ENCODE data around the gene MAFB. TPM values are rescaled to one million over a fixed set of nuclear protein-coding genes. Genes with fewer than 3 reads are reported as not detected.

Gene MAFB
- total and polyA plus RNA-seq, 7 donors: 4.7 to 63.2 (median 11.0) TPM

- intact Hi-C loops (cut with DNase I): no loop called here
- ATAC-seq (peak; percentile 64 to 91 (median 86)), DNase-seq (no peak)
- no peaks in the 10 kb centered on the region for H3K27me3 ChIP-seq (ENCODE audit: insufficient read depth in 3 of 3, low read length in 2 of 3)
- no peak overlapping the region for H3K4me3 ChIP-seq
- WGBS, 3 donors: 77 to 87% (median 80%) methylated on average over 7 of the region's 7 CpGs
- no peaks in the 10 kb centered on the region for H3K36me3 ChIP-seq (ENCODE audit: insufficient read depth in 1 of 2, low read depth in 1 of 2)
- no peaks in the 10 kb centered on the region for H3K9me3 ChIP-seq
- H3K27ac ChIP-seq: no peak overlapping the region
- TF ChIP-seq, protein P1, sequence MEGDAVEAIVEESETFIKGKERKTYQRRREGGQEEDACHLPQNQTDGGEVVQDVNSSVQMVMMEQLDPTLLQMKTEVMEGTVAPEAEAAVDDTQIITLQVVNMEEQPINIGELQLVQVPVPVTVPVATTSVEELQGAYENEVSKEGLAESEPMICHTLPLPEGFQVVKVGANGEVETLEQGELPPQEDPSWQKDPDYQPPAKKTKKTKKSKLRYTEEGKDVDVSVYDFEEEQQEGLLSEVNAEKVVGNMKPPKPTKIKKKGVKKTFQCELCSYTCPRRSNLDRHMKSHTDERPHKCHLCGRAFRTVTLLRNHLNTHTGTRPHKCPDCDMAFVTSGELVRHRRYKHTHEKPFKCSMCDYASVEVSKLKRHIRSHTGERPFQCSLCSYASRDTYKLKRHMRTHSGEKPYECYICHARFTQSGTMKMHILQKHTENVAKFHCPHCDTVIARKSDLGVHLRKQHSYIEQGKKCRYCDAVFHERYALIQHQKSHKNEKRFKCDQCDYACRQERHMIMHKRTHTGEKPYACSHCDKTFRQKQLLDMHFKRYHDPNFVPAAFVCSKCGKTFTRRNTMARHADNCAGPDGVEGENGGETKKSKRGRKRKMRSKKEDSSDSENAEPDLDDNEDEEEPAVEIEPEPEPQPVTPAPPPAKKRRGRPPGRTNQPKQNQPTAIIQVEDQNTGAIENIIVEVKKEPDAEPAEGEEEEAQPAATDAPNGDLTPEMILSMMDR (IDR thresholded peaks at IDR 0.05): no peak
- H3K4me1 ChIP-seq: no peaks in the 10 kb centered on the region
These were observed 20.4 kb downstream of the MAFB start for GRCh38 chr20:40668449-40669228.

GRCh38 chr20:40667503-40667902, 21.5 kb downstream of the MAFB start:
- DNase-seq (no peak), ATAC-seq (no peak)
- H3K27ac ChIP-seq: no peak overlapping the region
- H3K4me1 ChIP-seq: no peaks in the 10 kb centered on the region
- WGBS, 3 donors: 98 to 99% (median 99%) methylated on average over 3 of the region's 3 CpGs
- intact Hi-C loops (cut with DNase I): no loop called here
- no peak overlapping the region for H3K4me3 ChIP-seq
- no peaks in the 10 kb centered on the region for H3K27me3 ChIP-seq (ENCODE audit: insufficient read depth in 3 of 3, low read length in 2 of 3)
- H3K9me3 ChIP-seq: no peaks in the 10 kb centered on the region
- H3K36me3 ChIP-seq (ENCODE audit: insufficient read depth in 1 of 2, low read depth in 1 of 2): no peaks in the 10 kb centered on the region
- TF ChIP-seq, protein P1 (IDR thresholded peaks at IDR 0.05): no peak

- Histone ChIP-seq H3K4me1 (no peaks in the 10 kb centered on the region), H3K27ac (no peak overlapping the region), H3K27me3 (ENCODE audit: insufficient read depth in 3 of 3, low read length in 2 of 3) (no peaks in the 10 kb centered on the region), H3K4me3 (no peak overlapping the region), H3K36me3 (ENCODE audit: insufficient read depth in 1 of 2, low read depth in 1 of 2) (no peaks in the 10 kb centered on the region), H3K9me3 (no peaks in the 10 kb centered on the region)
- no peak for ATAC-seq
- TF ChIP-seq, protein P1 (IDR thresholded peaks at IDR 0.05): no peak
- 79 to 89% (median 86%) methylated on average over 9 of the region's 9 CpGs for WGBS, 3 donors
- intact Hi-C loops (cut with DNase I): no loop called here
- DNase-seq: no peak
These were observed 22.7 kb downstream of the MAFB start for GRCh38 chr20:40666336-40666735.

DNA sequence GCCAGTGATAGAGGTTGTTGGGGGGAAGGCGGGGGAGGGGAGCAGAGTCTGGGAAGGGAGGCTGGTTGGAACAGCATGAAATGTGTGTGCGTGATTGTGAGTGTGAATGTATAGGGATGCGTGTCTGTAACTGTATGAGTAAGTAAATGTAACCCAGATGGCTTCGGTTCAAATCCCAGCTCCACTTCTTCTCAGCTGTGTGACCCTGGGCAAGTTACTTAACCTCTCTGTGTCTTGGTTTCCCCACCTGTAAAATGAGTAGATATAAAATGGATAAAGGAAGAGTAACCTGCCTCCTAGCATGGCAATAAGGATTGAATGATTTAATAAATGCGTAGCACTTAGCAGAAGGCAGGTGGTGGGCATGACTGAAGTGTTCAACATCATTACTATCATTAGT, 24.1 kb downstream of the MAFB start:
- Histone ChIP-seq H3K27me3 (ENCODE audit: insufficient read depth in 3 of 3, low read length in 2 of 3) (no peaks in the 10 kb centered on the region), H3K27ac (no peak overlapping the region), H3K4me1 (no peaks in the 10 kb centered on the region), H3K36me3 (ENCODE audit: insufficient read depth in 1 of 2, low read depth in 1 of 2) (no peaks in the 10 kb centered on the region), H3K9me3 (no peaks in the 10 kb centered on the region), H3K4me3 (no peak overlapping the region)
- TF ChIP-seq, protein P1 (IDR thresholded peaks at IDR 0.05): no peak
- intact Hi-C loops (cut with DNase I): no loop called here
- DNase-seq (no peak), ATAC-seq (no peak)
- 92 to 97% (median 95%) methylated on average over 5 of the region's 5 CpGs for WGBS, 3 donors
